H1 (cell line): ENCODE data around the gene ZNG1A. TPM values are rescaled to one million over a fixed set of nuclear protein-coding genes. Genes with fewer than 3 reads are reported as not detected.
A peak's percentile ranks its signal among the peaks of the same experiment; 100 is the strongest.
"Not testable (repeated sequence)": the region's sequence is repeated elsewhere in the genome, so short reads cannot be mapped to it uniquely, and the experiment has no call there.

Source experiments
- CTCF ChIA-PET: fragments of 300-600 bp; sonication (Branson Sonifier 250); formaldehyde crosslinking; loops from one replicate; lab custom pipeline; 2021; ENCODE audit not compliant: partially characterized antibody; lab: Charles Lee
- POLR2A ChIA-PET: fragments of 300-600 bp; sonication (Branson Sonifier 250); formaldehyde crosslinking; loops from one replicate; lab custom pipeline; 2021; ENCODE audit warnings: inconsistent platforms; ENCODE audit not compliant: partially characterized antibody; lab: Charles Lee
- DNase-seq, 2 experiments: peaks; one replicate each; pipeline versions ENCODE4 v3.0.0 to v3.0.0-alpha.2; 2010 to 2022; ENCODE audit warnings: low spot score in 2 of 2, low read depth in 1 of 2, mixed read lengths in 1 of 2
- FAIRE-seq: peaks from 2 replicates; lab custom pipeline; 2011; peaks lifted over from hg19 to GRCh38; lab: Jason Lieb, UNC
- H2AFZ ChIP-seq: 2 replicates; pipeline ENCODE4 v1.8.1; 2012; ENCODE audit warnings: low read length, inconsistent platforms
- H2AK5ac ChIP-seq: 2 replicates; pipeline ENCODE4 v1.6.1; 2013; ENCODE audit warnings: low read depth, low read length
- H2BK120ac ChIP-seq: replicated peaks from 2 replicates; pipeline ENCODE3; 2013; ENCODE audit warnings: low read depth, low read length, inconsistent platforms
- H2BK12ac ChIP-seq: 2 replicates; pipeline ENCODE4 v1.6.1; 2013; ENCODE audit warnings: low read depth, low read length
- H2BK15ac ChIP-seq: 2 replicates; pipeline ENCODE4 v1.6.1; 2013; ENCODE audit warnings: low read length
- H2BK20ac ChIP-seq: 2 replicates; pipeline ENCODE4 v1.6.1; 2013; ENCODE audit warnings: low read length
- H2BK5ac ChIP-seq: 2 replicates; pipeline ENCODE4 v1.6.1; 2013; ENCODE audit warnings: low read depth, low read length
- H3K14ac ChIP-seq: 2 replicates; pipeline ENCODE4 v1.6.1; 2013; ENCODE audit warnings: inconsistent platforms; ENCODE audit not compliant: insufficient read length
- H3K18ac ChIP-seq: 2 replicates; pipeline ENCODE4 v1.6.1; 2013; ENCODE audit warnings: low read length; ENCODE audit errors: extremely low read depth
- H3K23ac ChIP-seq: 2 replicates; pipeline ENCODE4 v1.6.1; 2013; ENCODE audit warnings: inconsistent platforms; ENCODE audit not compliant: insufficient read length
- H3K23me2 ChIP-seq: 2 replicates; pipeline ENCODE4 v1.6.1; 2013; ENCODE audit warnings: low read depth, low read length
- H3K27ac ChIP-seq: 2 replicates; pipeline ENCODE4 v1.6.1; 2011; ENCODE audit warnings: low read depth, low read length, inconsistent platforms
- H3K27me3 ChIP-seq, 4 experiments: replicated peaks in 1 of 4; 1 replicate in 1 of 4; 2 replicates in 3 of 4; pipeline versions ENCODE4 v1.6.1 to v1.8.1; 2011 to 2013; ENCODE audit warnings: low read length in 3 of 4, mild to moderate bottlenecking in 3 of 4, inconsistent platforms in 2 of 4, mixed read lengths in 2 of 4, moderate library complexity in 1 of 4; ENCODE audit not compliant: control insufficient read depth in 3 of 4, insufficient read depth in 3 of 4; ENCODE audit errors: extremely low read depth in 1 of 4
- H3K36me3 ChIP-seq, 4 experiments: 2 replicates each; pipeline versions ENCODE4 v1.6.1 to v1.8.1; 2011 to 2013; ENCODE audit warnings: mild to moderate bottlenecking in 4 of 4, low read length in 3 of 4, moderate library complexity in 2 of 4, control low read depth in 1 of 4, inconsistent platforms in 1 of 4; ENCODE audit not compliant: insufficient read depth in 4 of 4, control insufficient read depth in 2 of 4
- H3K4ac ChIP-seq: replicated peaks from 2 replicates; pipeline ENCODE3; 2013; ENCODE audit warnings: low read length, low read depth, mixed read lengths, inconsistent platforms; ENCODE audit not compliant: insufficient read length
- H3K4me1 ChIP-seq, 4 experiments: replicated peaks in 1 of 4; 1 replicate in 1 of 4; 2 replicates in 3 of 4; pipeline versions ENCODE4 v1.6.1 to v1.8.1; 2011 to 2013; ENCODE audit warnings: low read length in 3 of 4, inconsistent platforms in 2 of 4, mixed read lengths in 1 of 4; ENCODE audit not compliant: insufficient read depth in 4 of 4, control insufficient read depth in 3 of 4
- H3K4me2 ChIP-seq, 2 experiments: 2 replicates each; pipeline versions ENCODE4 v1.6.1 to v1.8.1; 2011 to 2013; ENCODE audit warnings: low read depth in 2 of 2, low read length in 2 of 2, control low read depth in 1 of 2, inconsistent platforms in 1 of 2, mild to moderate bottlenecking in 1 of 2; ENCODE audit not compliant: insufficient read depth in 1 of 2
- H3K4me3 ChIP-seq, 4 experiments: fragments of 200-600, 300-600 bp in 1 of 4; sonication (generic), shearing (Covaris generic), sonication (Bioruptor Twin) in 1 of 4; 2 replicates each; pipeline versions ENCODE4 v1.5.1 to v1.8.1; 2011 to 2016; ENCODE audit warnings: low read length in 4 of 4, low read depth in 3 of 4, control low read depth in 2 of 4, inconsistent platforms in 2 of 4, mild to moderate bottlenecking in 2 of 4, mixed read lengths in 1 of 4, moderate library complexity in 1 of 4; ENCODE audit not compliant: insufficient read depth in 2 of 4; ENCODE audit errors: extremely low read depth in 1 of 4
- H3K56ac ChIP-seq: replicated peaks from 2 replicates; pipeline ENCODE3; 2013; ENCODE audit warnings: low read depth, mild to moderate bottlenecking, mixed read lengths, low read length, inconsistent platforms; ENCODE audit not compliant: insufficient read length
- H3K79me1 ChIP-seq: 2 replicates; pipeline ENCODE4 v1.6.1; 2013; ENCODE audit warnings: low read depth, low read length, control low read depth
- H3K79me2 ChIP-seq, 2 experiments: 2 replicates each; pipeline versions ENCODE4 v1.6.1 to v1.8.1; 2012 to 2013; ENCODE audit warnings: low read length in 2 of 2, mild to moderate bottlenecking in 2 of 2, inconsistent platforms in 1 of 2; ENCODE audit not compliant: insufficient read depth in 2 of 2, control insufficient read depth in 1 of 2
- H3K9ac ChIP-seq, 4 experiments: replicated peaks in 1 of 4; 1 replicate in 1 of 4; 2 replicates in 3 of 4; pipeline versions ENCODE4 v1.6.1 to v1.8.1; 2011 to 2013; ENCODE audit warnings: low read depth in 3 of 4, low read length in 3 of 4, control low read depth in 2 of 4, mild to moderate bottlenecking in 2 of 4, moderate library complexity in 2 of 4, inconsistent platforms in 1 of 4; ENCODE audit errors: extremely low read depth in 1 of 4
- H3K9me3 ChIP-seq, 2 experiments: 2 replicates each; pipeline versions ENCODE4 v1.6.1 to v1.8.1; 2012 to 2013; ENCODE audit warnings: mild to moderate bottlenecking in 2 of 2, moderate library complexity in 2 of 2, control low read depth in 1 of 2, inconsistent platforms in 1 of 2, low read depth in 1 of 2, low read length in 1 of 2, mixed read lengths in 1 of 2; ENCODE audit not compliant: insufficient read depth in 2 of 2
- H4K20me1 ChIP-seq, 2 experiments: replicated peaks in 1 of 2; 2 replicates each; pipeline versions ENCODE3 to v1.8.1; 2011 to 2013; ENCODE audit warnings: inconsistent platforms in 2 of 2, low read length in 2 of 2, mild to moderate bottlenecking in 1 of 2; ENCODE audit not compliant: insufficient read depth in 2 of 2, control insufficient read depth in 1 of 2
- H4K5ac ChIP-seq: 2 replicates; pipeline ENCODE4 v1.6.1; 2013; ENCODE audit warnings: low read length, low read depth, mixed read lengths, inconsistent platforms; ENCODE audit not compliant: insufficient read length
- H4K8ac ChIP-seq: 2 replicates; pipeline ENCODE4 v1.8.0; 2013; ENCODE audit warnings: mild to moderate bottlenecking, moderate library complexity, low read length, inconsistent platforms; ENCODE audit not compliant: insufficient read depth; ENCODE audit errors: extremely low read depth
- H4K91ac ChIP-seq: replicated peaks from 2 replicates; pipeline ENCODE3; 2013; ENCODE audit warnings: low read length, mixed read lengths, inconsistent platforms; ENCODE audit not compliant: insufficient read length
- WGBS, 2 experiments: shearing (Covaris generic) in 1 of 2; methylation state at CpG; one replicate each; pipeline versions ENCODE4 v1.1.6 to v1.1.7; 2013 to 2015; ENCODE audit warnings: low lambda C conversion rate in 2 of 2, mixed read lengths in 2 of 2, inconsistent platforms in 1 of 2, low coverage in 1 of 2, missing lambda C conversion rate in 1 of 2; ENCODE audit not compliant: insufficient replicate concordance in 2 of 2, insufficient coverage in 1 of 2, insufficient read length in 1 of 2; ENCODE audit errors: extremely low coverage in 1 of 2, missing lambda C conversion rate in 1 of 2; 5-methylcytosine and 5-hydroxymethylcytosine counted together
- polyA plus RNA-seq, 7 experiments: library from polyadenylated mRNA; depleted of rRNA in 3 of 7; stranded (reverse) in 5 of 7; unstranded in 2 of 7; fragments of >200 nt in 5 of 7; fragments of 200-250 nt in 2 of 7; gene quantifications; 1 replicate in 5 of 7; 2 replicates in 1 of 7; 4 replicates in 1 of 7; pipeline versions ENCODE4 v1.2.1 to v1.2.3, GENCODE V29; 2011 to 2013; ENCODE audit warnings: missing spikeins in 2 of 7, mixed read lengths in 2 of 7
- total RNA-seq: library from RNA; stranded (reverse); fragmentation: NEBNext Ultra II Directional; extraction: Animal tissue kit (Norgen Biotek cat#: 25700); gene quantifications from 2 replicates; pipeline ENCODE4 v1.2.1, GENCODE V29; 2021

Gene ZNG1A
- total and polyA plus RNA-seq, 2 of the 8 experiments (the other 6 are each of a cell fraction or from before 2014, with no cell fraction given): 18.2 to 46.5 TPM

- H3K14ac ChIP-seq, H3K4me3 ChIP-seq, H4K5ac ChIP-seq, H2BK5ac ChIP-seq, H3K27ac ChIP-seq, H4K20me1 ChIP-seq, H3K79me2 ChIP-seq, H3K9ac ChIP-seq, H3K4me1 ChIP-seq, FAIRE-seq, H2AFZ ChIP-seq, H4K91ac ChIP-seq, H3K9me3 ChIP-seq, H2BK20ac ChIP-seq, H2BK15ac ChIP-seq, H4K8ac ChIP-seq, H3K18ac ChIP-seq, H2BK12ac ChIP-seq, H3K36me3 ChIP-seq, H2BK120ac ChIP-seq, H3K23me2 ChIP-seq, H3K56ac ChIP-seq, H3K4me2 ChIP-seq, H3K79me1 ChIP-seq, H3K23ac ChIP-seq, H3K4ac ChIP-seq, H2AK5ac ChIP-seq, CTCF ChIA-PET, H3K27me3 ChIP-seq, POLR2A ChIA-PET: not testable (repeated sequence)
- 66% methylated on average over 7 of the region's 17 CpGs; no CpG with 5 or more reads in 1 of the 2 experiments for WGBS, 2 experiments
- peak in 1 of 2 experiments; percentile 48 for DNase-seq
These were observed 39.0 kb downstream of the ZNG1A start for GRCh38 chr9:139880-140279.
